ENCODE results near the gene ARHGEF16. TPM values are rescaled to one million over a fixed set of nuclear protein-coding genes. Genes with fewer than 3 reads are reported as not detected.

Gene ARHGEF16
- total RNA-seq (under 1 TPM in 1 of 2 donors, not detected in 1; 0.10 TPM), total RNA-seq (0 to 0.23 reads per million in 2 donors)

- H3K27ac Mint-ChIP-seq = no peak within 1 kb of the TSS
- DNase-seq (peak in 2 of 3 donors; percentile 21 to 29), ATAC-seq (peak; percentile 57)
Observed at GRCh38 chr1:3453891-3454810, at the start of gene ARHGEF16. Gene ARHGEF16, plus strand, starts transcription at chr1:3454665. Its CDS starts 8,420 bp downstream, at chr1:3463085.

GRCh38 chr1:3404801-3405200 lies 49.7 kb upstream of the ARHGEF16 start:
- no peaks in the 10 kb centered on the region for H3K36me3 Mint-ChIP-seq (ENCODE audit: low read depth)
- no peak overlapping the region for H3K27ac Mint-ChIP-seq
- no peaks in the 10 kb centered on the region for H3K4me1 Mint-ChIP-seq
- DNase-seq (no peak), ATAC-seq (no peak)
- no peaks in the 10 kb centered on the region for H3K9me3 ChIP-seq (ENCODE audit: control insufficient read depth, low read length, poor library complexity, severe bottlenecking)
- H3K27me3 Mint-ChIP-seq = peaks cover 9% of the 10 kb centered on the region
- H3K4me3 Mint-ChIP-seq = no peak overlapping the region

More at GRCh38 chr1:3453891-3454810, at the start of gene ARHGEF16:
- Mint-ChIP-seq H3K36me3 (ENCODE audit: low read depth) (no peaks in the 10 kb centered on the region), H3K4me1 (peaks cover 8% of the 10 kb centered on the region), H3K27me3 (peaks cover 22% of the 10 kb centered on the region), H3K4me3 (peak within 1 kb of the TSS; percentile 78)
- H3K9me3 ChIP-seq (ENCODE audit: control insufficient read depth, low read length, poor library complexity, severe bottlenecking) = no peaks in the 10 kb centered on the region

GRCh38 chr1:3405491-3405890 lies 49.0 kb upstream of the ARHGEF16 start:
- DNase-seq = no peak

GRCh38 chr1:3405974-3406867 lies 48.2 kb upstream of the ARHGEF16 start:
- Mint-ChIP-seq H3K4me3 (no peak overlapping the region), H3K27me3 (peaks cover 7% of the 10 kb centered on the region), H3K27ac (no peak overlapping the region), H3K36me3 (ENCODE audit: low read depth) (no peaks in the 10 kb centered on the region), H3K4me1 (no peaks in the 10 kb centered on the region)
- no peaks in the 10 kb centered on the region for H3K9me3 ChIP-seq (ENCODE audit: control insufficient read depth, low read length, poor library complexity, severe bottlenecking)
- DNase-seq (no peak), ATAC-seq (no peak)

More at GRCh38 chr1:3405491-3405890, 49.0 kb upstream of the ARHGEF16 start:
- Mint-ChIP-seq H3K36me3 (ENCODE audit: low read depth) (no peaks in the 10 kb centered on the region), H3K27ac (no peak overlapping the region), H3K27me3 (peaks cover 9% of the 10 kb centered on the region), H3K4me1 (no peaks in the 10 kb centered on the region), H3K4me3 (no peak overlapping the region)
- no peak for ATAC-seq
- H3K9me3 ChIP-seq (ENCODE audit: control insufficient read depth, low read length, poor library complexity, severe bottlenecking) = no peaks in the 10 kb centered on the region

GRCh38 chr1:3407021-3407420 lies 47.4 kb upstream of the ARHGEF16 start:
- H3K27me3 Mint-ChIP-seq = peaks cover 4% of the 10 kb centered on the region
- H3K36me3 Mint-ChIP-seq (ENCODE audit: low read depth) = no peaks in the 10 kb centered on the region
- H3K4me1 Mint-ChIP-seq = no peaks in the 10 kb centered on the region
- no peak overlapping the region for H3K4me3 Mint-ChIP-seq
- DNase-seq (no peak), ATAC-seq (no peak)
- H3K9me3 ChIP-seq (ENCODE audit: control insufficient read depth, low read length, poor library complexity, severe bottlenecking) = no peaks in the 10 kb centered on the region
- no peak overlapping the region for H3K27ac Mint-ChIP-seq

GRCh38 chr1:3408751-3409266 lies 45.7 kb upstream of the ARHGEF16 start:
- Mint-ChIP-seq H3K36me3 (ENCODE audit: low read depth) (no peaks in the 10 kb centered on the region), H3K27me3 (peaks cover 4% of the 10 kb centered on the region), H3K27ac (no peak overlapping the region), H3K4me3 (no peak overlapping the region), H3K4me1 (no peaks in the 10 kb centered on the region)
- ATAC-seq (no peak), DNase-seq (no peak)
- no peaks in the 10 kb centered on the region for H3K9me3 ChIP-seq (ENCODE audit: control insufficient read depth, low read length, poor library complexity, severe bottlenecking)

- Mint-ChIP-seq H3K4me3 (no peak overlapping the region), H3K36me3 (ENCODE audit: low read depth) (no peaks in the 10 kb centered on the region), H3K27ac (no peak overlapping the region), H3K27me3 (peaks cover 4% of the 10 kb centered on the region), H3K4me1 (no peaks in the 10 kb centered on the region)
- no peak for ATAC-seq
- no peaks in the 10 kb centered on the region for H3K9me3 ChIP-seq (ENCODE audit: control insufficient read depth, low read length, poor library complexity, severe bottlenecking)
- DNase-seq = no peak
Observed at GRCh38 chr1:3409366-3410141, 44.9 kb upstream of the ARHGEF16 start.

- ATAC-seq (no peak), DNase-seq (no peak)
- no peak overlapping the region for H3K4me3 Mint-ChIP-seq
- H3K9me3 ChIP-seq (ENCODE audit: control insufficient read depth, low read length, poor library complexity, severe bottlenecking) = no peaks in the 10 kb centered on the region
- H3K36me3 Mint-ChIP-seq (ENCODE audit: low read depth) = no peaks in the 10 kb centered on the region
- H3K27me3 Mint-ChIP-seq = peaks cover 4% of the 10 kb centered on the region
- H3K4me1 Mint-ChIP-seq = no peaks in the 10 kb centered on the region
- no peak overlapping the region for H3K27ac Mint-ChIP-seq
Observed at GRCh38 chr1:3410142-3410925, 44.1 kb upstream of the ARHGEF16 start.

GRCh38 chr1:3411806-3412205 lies 42.7 kb upstream of the ARHGEF16 start:
- no peaks in the 10 kb centered on the region for H3K36me3 Mint-ChIP-seq (ENCODE audit: low read depth)

GRCh38 chr1:3412376-3412775 lies 42.1 kb upstream of the ARHGEF16 start:
- no peaks in the 10 kb centered on the region for H3K9me3 ChIP-seq (ENCODE audit: control insufficient read depth, low read length, poor library complexity, severe bottlenecking)
- peaks cover 14% of the 10 kb centered on the region for H3K27me3 Mint-ChIP-seq
- no peaks in the 10 kb centered on the region for H3K4me1 Mint-ChIP-seq
- no peak overlapping the region for H3K4me3 Mint-ChIP-seq
- ATAC-seq (no peak), DNase-seq (no peak)
- H3K27ac Mint-ChIP-seq = no peak overlapping the region
- H3K36me3 Mint-ChIP-seq (ENCODE audit: low read depth) = no peaks in the 10 kb centered on the region

More at GRCh38 chr1:3411806-3412205, 42.7 kb upstream of the ARHGEF16 start:
- DNase-seq (no peak), ATAC-seq (no peak)
- no peaks in the 10 kb centered on the region for H3K9me3 ChIP-seq (ENCODE audit: control insufficient read depth, low read length, poor library complexity, severe bottlenecking)
- Mint-ChIP-seq H3K27ac (no peak overlapping the region), H3K4me1 (no peaks in the 10 kb centered on the region), H3K27me3 (peaks cover 8% of the 10 kb centered on the region), H3K4me3 (no peak overlapping the region)

- peaks cover 16% of the 10 kb centered on the region for H3K27me3 Mint-ChIP-seq
- H3K4me1 Mint-ChIP-seq = no peaks in the 10 kb centered on the region
- no peaks in the 10 kb centered on the region for H3K36me3 Mint-ChIP-seq (ENCODE audit: low read depth)
- H3K9me3 ChIP-seq (ENCODE audit: control insufficient read depth, low read length, poor library complexity, severe bottlenecking) = no peaks in the 10 kb centered on the region
- no peak overlapping the region for H3K4me3 Mint-ChIP-seq
- ATAC-seq = no peak
- DNase-seq = no peak
- no peak overlapping the region for H3K27ac Mint-ChIP-seq
Observed at GRCh38 chr1:3413975-3414710, 40.3 kb upstream of the ARHGEF16 start.

Data from T-helper 17 cell (primary cell).